ENCODE measurements around the gene RGL2.
"Not testable (repeated sequence)": the region's sequence is repeated elsewhere in the genome, so short reads cannot be mapped to it uniquely, and the experiment has no call there.

The RGL2 gene

GRCh38 chr6:33294086-33294823 is 4.5 kb downstream of the RGL2 start:
- DNase-seq (ENCODE audit: low read depth, low spot score), result no peak

- no peak for DNase-seq (ENCODE audit: low read depth, low spot score)
These were observed 5.6 kb downstream of the RGL2 start for GRCh38 chr6:33292996-33293682.

GRCh38 chr6:33290459-33290858 is 8.3 kb downstream of the RGL2 start:
- DNase-seq (ENCODE audit: low read depth, low spot score), result no peak

- no peak for DNase-seq (ENCODE audit: low read depth, low spot score)
These were observed 8.9 kb downstream of the RGL2 start for GRCh38 chr6:33289784-33290315.

GRCh38 chr6:33288921-33289783 is 9.6 kb downstream of the RGL2 start, which contains the start of the genes PFDN6 and WDR46:
PFDN6 (plus strand) TSS chr6:33289601; CDS start chr6:33289857, 256 bp downstream.
WDR46 (minus strand) TSS chr6:33289239; CDS start chr6:33289170, 69 bp downstream.
- DNase-seq (ENCODE audit: low read depth, low spot score), result peak; percentile 92

GRCh38 chr6:33288141-33288920 is 10.4 kb downstream of the RGL2 start:
- no peak for DNase-seq (ENCODE audit: low read depth, low spot score)

GRCh38 chr6:33286946-33287914 is 11.5 kb downstream of the RGL2 start:
- DNase-seq (ENCODE audit: low read depth, low spot score), result no peak

GRCh38 chr6:33285214-33285613 is 13.5 kb downstream of the RGL2 start:
- DNase-seq (ENCODE audit: low read depth, low spot score), result not testable (repeated sequence)

GRCh38 chr6:33280539-33280938 is 18.2 kb downstream of the RGL2 start:
- DNase-seq (ENCODE audit: low read depth, low spot score), result no peak

GRCh38 chr6:33279971-33280511 is 18.7 kb downstream of the RGL2 start:
- DNase-seq (ENCODE audit: low read depth, low spot score), result peak; percentile 65

- DNase-seq (ENCODE audit: low read depth, low spot score), result no peak
These were observed 19.5 kb downstream of the RGL2 start for GRCh38 chr6:33279257-33279695.

- no peak for DNase-seq (ENCODE audit: low read depth, low spot score)
These were observed 19.9 kb downstream of the RGL2 start for GRCh38 chr6:33278810-33279209.

GRCh38 chr6:33278392-33278741 is 20.4 kb downstream of the RGL2 start:
- DNase-seq (ENCODE audit: low read depth, low spot score), result no peak

GRCh38 chr6:33277663-33278391 is 20.9 kb downstream of the RGL2 start:
- no peak for DNase-seq (ENCODE audit: low read depth, low spot score)

- peak; percentile 85 for DNase-seq (ENCODE audit: low read depth, low spot score)
These were observed 21.7 kb downstream of the RGL2 start, which contains the start of gene B3GALT4 for GRCh38 chr6:33276864-33277662. B3GALT4 (plus strand) TSS chr6:33277123; CDS start chr6:33277420, 297 bp downstream.

- DNase-seq (ENCODE audit: low read depth, low spot score), result no peak
These were observed 22.2 kb downstream of the RGL2 start for GRCh38 chr6:33276581-33276863.

- not testable (repeated sequence) for DNase-seq (ENCODE audit: low read depth, low spot score)
These were observed 22.8 kb downstream of the RGL2 start for GRCh38 chr6:33275795-33276580.

Measured in astrocyte of the hippocampus (primary cell).